Ovary (tissue), 9 donors: ENCODE data around the gene SPG7. TPM values are rescaled to one million over a fixed set of nuclear protein-coding genes. Genes with fewer than 3 reads are reported as not detected.

Experiments
- DNase-seq, 5 donors: peaks; one replicate each; pipeline ENCODE4 v3.0.0-alpha.2; 2019 to 2020
- H3K27ac ChIP-seq, 2 donors: fragments of 200-600 bp; one replicate each; pipeline versions ENCODE4 v1.5.1 to v1.8.0; 2019 to 2022
- H3K27me3 ChIP-seq: fragments of 200-600 bp; one replicate; pipeline ENCODE4 v1.8.0; 2022
- H3K36me3 ChIP-seq: fragments of 200-600 bp; sonication (generic); one replicate; pipeline ENCODE4 v1.5.1; 2019
- H3K4me1 ChIP-seq: one replicate; pipeline ENCODE4 v1.8.1; 2013; ENCODE audit warnings: mild to moderate bottlenecking, moderate library complexity; ENCODE audit not compliant: insufficient read depth
- H3K4me3 ChIP-seq: fragments of 200-600 bp; sonication (generic); one replicate; pipeline ENCODE4 v1.5.1; 2017
- H3K9me3 ChIP-seq, 2 donors: fragments of 200-600 bp in 1 of 2; sonication (generic) in 1 of 2; one replicate each; pipeline versions ENCODE4 v1.5.1 to v1.8.1; 2013 to 2019; ENCODE audit warnings: mild to moderate bottlenecking in 1 of 2, moderate library complexity in 1 of 2
- CTCF ChIP-seq, 3 donors: fragments of 450-650 bp in 2 of 3; fragments of 200-600 bp in 1 of 3; IDR thresholded peaks; one replicate each; pipeline versions ENCODE4 v1.5.1 to v1.8.0; 2016 to 2022; ENCODE audit warnings: antibody characterized with exemption in 3 of 3, mild to moderate bottlenecking in 1 of 3
- EP300 ChIP-seq: sonication (generic); formaldehyde crosslinking; IDR thresholded peaks from one replicate; pipeline ENCODE4 v1.6.1; 2017; ENCODE audit warnings: antibody characterized with exemption
- POLR2A ChIP-seq: fragments of 450-650 bp; IDR thresholded peaks from one replicate; pipeline ENCODE4 v1.6.1; 2017; ENCODE audit warnings: antibody characterized with exemption, mild to moderate bottlenecking, moderate library complexity
- WGBS, 3 donors: extraction: QIAGEN DNeasy Blood & Tissue Kit in 1 of 3; methylation state at CpG; one replicate each; pipeline versions ENCODE4 v1.1.5 to v1.1.7; 2013 to 2017; 5-methylcytosine and 5-hydroxymethylcytosine counted together
- intact Hi-C, 4 donors: fragments of 100-400 bp; cut with DNase I; formaldehyde crosslinking; loops; one replicate each; pipeline versions ENCODE4 v1.11.0 to v1.15.1; 2022 to 2023
- polyA plus RNA-seq, 2 donors: library from polyadenylated mRNA; stranded (reverse); fragments of 200-250 nt in 1 of 2; fragments of 350-450 nt in 1 of 2; fragmentation: Illumina TruSeq in 1 of 2; extraction: RNeasy Lipid Tissue Mini Kit (QIAGEN cat#74804) in 1 of 2; gene quantifications; one replicate each; pipeline ENCODE4 v1.2.3, GENCODE V29; 2013 to 2014
- total RNA-seq, 7 donors: library from RNA; depleted of rRNA in 2 of 7; stranded (reverse); fragments of >200 nt in 2 of 7; fragmentation: NEBNext Ultra II Directional in 3 of 7; extraction: Animal tissue kit (Norgen Biotek cat#: 25700) in 3 of 7; gene quantifications; one replicate each; pipeline versions ENCODE4 v1.1.0 to v1.2.4, GENCODE V29; 2016 to 2023
- donor health status: DM: no; HTN: no; CAD: no; lungs with moderate emphysema.
- donor health status: DM: no; HTN: no; CAD: no.
- donor health status: Bipolar disorder and iron deficiency.
- donor health status: DM: yes; HTN: yes; CAD: no.
- donor health status: DM: no; HTN: no; CAD: no.
- donor health status: DM: yes; HTN: yes; CAD: no.

Gene SPG7
- total and polyA plus RNA-seq, 9 donors = 48.9 to 145 (median 92.2) TPM

DNA sequence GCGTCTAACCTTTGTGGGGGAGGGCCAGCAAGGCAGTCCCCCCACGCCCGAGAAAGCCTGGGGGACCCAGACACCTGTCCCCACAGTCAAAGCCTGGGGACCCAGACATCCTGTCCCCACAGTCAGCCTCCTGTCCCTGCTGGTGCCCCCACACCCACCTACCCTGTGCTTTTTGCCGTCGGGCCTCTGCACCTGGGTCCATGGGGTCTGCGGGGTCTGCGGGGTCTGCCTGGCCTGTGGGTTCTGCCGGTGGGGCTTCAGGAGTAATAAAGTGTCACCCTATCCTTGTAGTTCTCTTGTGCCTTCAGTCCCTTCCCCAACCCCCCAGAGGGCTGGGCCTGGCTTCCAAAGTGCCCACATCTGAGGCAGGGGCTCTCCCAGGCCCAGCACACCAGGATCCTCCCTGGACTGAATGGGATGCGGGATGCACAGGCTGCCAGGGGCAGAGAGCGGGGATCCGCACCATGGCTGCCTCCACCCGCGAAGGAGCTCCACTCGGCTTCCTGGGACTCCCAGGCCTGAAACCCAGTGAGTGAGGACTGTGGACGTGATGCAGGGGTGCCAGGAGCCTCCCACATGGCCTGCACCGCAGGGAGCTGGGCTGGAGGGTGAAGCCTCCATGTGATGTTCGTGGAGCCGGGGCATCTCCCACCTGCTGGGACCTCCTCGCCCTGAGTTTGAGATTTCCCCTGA lies 88.9 kb downstream of the SPG7 start:
- no peaks in the 10 kb centered on the region for H3K4me1 ChIP-seq
- no peak overlapping the region for H3K27ac ChIP-seq
- no peak overlapping the region for H3K4me3 ChIP-seq
- H3K27me3 ChIP-seq = no peaks in the 10 kb centered on the region
- no peaks in the 10 kb centered on the region for H3K36me3 ChIP-seq
- H3K9me3 ChIP-seq = no peaks in the 10 kb centered on the region
- 81 to 85% (median 85%) methylated on average over 19 of the region's 19 CpGs for WGBS, 3 donors
- no peak for DNase-seq
- TF ChIP-seq EP300 (no peak), CTCF (IDR thresholded peaks at IDR 0.05) (no peak), POLR2A (no peak)
- intact Hi-C loops = no loop called here

DNA sequence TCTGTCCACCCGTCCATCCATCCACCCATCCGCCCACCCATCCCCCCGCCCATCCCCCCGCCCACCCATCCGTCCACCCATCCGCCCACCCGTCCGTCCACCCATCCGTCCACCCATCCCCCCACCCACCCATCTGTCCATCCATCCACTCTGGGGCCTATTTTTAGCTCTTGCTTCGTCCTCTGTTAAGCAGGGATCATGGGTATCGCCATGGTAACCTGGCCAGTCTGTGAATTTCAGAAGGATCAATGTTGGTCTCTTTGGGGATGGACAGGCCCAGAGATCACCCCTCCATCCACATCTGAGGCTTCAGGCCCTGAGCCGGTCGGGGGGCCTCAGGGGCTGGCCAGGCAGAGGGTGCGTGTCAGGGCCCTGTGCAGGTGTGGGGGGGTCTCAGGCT lies 90.0 kb downstream of the SPG7 start:
- H3K4me1 ChIP-seq = no peaks in the 10 kb centered on the region
- no peaks in the 10 kb centered on the region for H3K27me3 ChIP-seq
- intact Hi-C loops = no loop called here
- DNase-seq = no peak
- no peaks in the 10 kb centered on the region for H3K36me3 ChIP-seq
- no peak for TF ChIP-seq EP300
- no peak for TF ChIP-seq CTCF (IDR thresholded peaks at IDR 0.05)
- no peak for TF ChIP-seq POLR2A
- no peak overlapping the region for H3K27ac ChIP-seq
- 65 to 84% (median 78%) methylated on average over 5 to 14 of the region's 14 CpGs for WGBS, 3 donors
- H3K9me3 ChIP-seq = no peaks in the 10 kb centered on the region
- H3K4me3 ChIP-seq = no peak overlapping the region

DNA sequence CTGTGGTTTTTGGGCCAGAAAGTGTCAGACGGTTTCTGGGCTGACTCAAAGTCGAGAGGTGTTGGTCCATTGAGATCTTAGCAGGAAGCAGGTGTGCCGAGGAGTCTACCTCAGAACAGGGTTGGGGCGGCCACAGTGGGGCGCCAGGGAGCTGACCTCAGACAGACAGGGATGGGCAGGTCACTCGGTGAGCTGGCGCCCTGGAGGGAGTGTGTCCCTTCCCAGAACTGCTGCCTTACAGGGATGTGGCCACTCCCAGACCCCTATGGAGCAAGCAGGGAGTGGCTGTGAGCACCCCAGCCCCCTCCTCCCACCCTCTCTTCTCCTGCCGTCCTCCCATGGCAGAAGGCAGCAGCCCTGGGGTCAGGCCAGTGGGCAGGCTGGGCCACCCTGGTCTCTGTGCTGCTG lies 91.3 kb downstream of the SPG7 start:
- no peak overlapping the region for H3K27ac ChIP-seq
- TF ChIP-seq CTCF (IDR thresholded peaks at IDR 0.05) = no peak
- no peak for TF ChIP-seq EP300
- TF ChIP-seq POLR2A = no peak
- 62 to 65% (median 65%) methylated on average over 7 to 8 of the region's 8 CpGs for WGBS, 3 donors
- no peak for DNase-seq
- H3K36me3 ChIP-seq = no peaks in the 10 kb centered on the region
- H3K4me1 ChIP-seq = no peaks in the 10 kb centered on the region
- intact Hi-C loops = no loop called here
- no peaks in the 10 kb centered on the region for H3K27me3 ChIP-seq
- no peaks in the 10 kb centered on the region for H3K9me3 ChIP-seq
- no peak overlapping the region for H3K4me3 ChIP-seq

DNA sequence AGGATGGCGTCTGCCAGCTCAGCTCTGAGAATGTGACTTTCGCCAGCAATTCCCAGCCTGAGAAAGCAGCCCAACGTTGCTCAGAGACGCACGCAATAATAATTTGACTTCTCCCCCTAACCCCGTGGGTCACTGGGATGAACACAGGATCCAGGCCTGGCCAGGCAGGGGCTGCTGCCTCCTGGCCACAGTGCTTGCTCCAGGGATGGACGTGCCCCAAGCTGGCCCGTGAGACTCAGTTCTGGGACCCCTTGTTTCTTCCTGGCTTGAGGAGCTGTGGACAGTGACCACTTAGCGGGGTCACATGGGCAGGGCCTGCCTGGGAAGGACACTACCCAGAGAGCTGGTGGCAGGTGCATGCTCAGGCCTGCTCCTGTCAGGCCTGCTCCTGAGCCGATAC lies 91.7 kb downstream of the SPG7 start:
- H3K4me1 ChIP-seq = no peaks in the 10 kb centered on the region
- no peak overlapping the region for H3K27ac ChIP-seq
- intact Hi-C loops = no loop called here
- H3K9me3 ChIP-seq = no peaks in the 10 kb centered on the region
- 83 to 89% (median 86%) methylated on average over 7 to 10 of the region's 10 CpGs for WGBS, 3 donors
- no peak for DNase-seq
- no peak overlapping the region for H3K4me3 ChIP-seq
- no peak for TF ChIP-seq EP300
- no peak for TF ChIP-seq POLR2A
- no peak for TF ChIP-seq CTCF (IDR thresholded peaks at IDR 0.05)
- no peaks in the 10 kb centered on the region for H3K27me3 ChIP-seq
- no peaks in the 10 kb centered on the region for H3K36me3 ChIP-seq
